HG02885 (cell line): ENCODE data around the gene MSRB3.

ENCODE experiments used
- ATAC-seq: cut with Tn5 transposase; IDR thresholded peaks from one replicate; pipeline ENCODE4 v1.9.1; 2021; ENCODE audit warnings: mild to moderate bottlenecking; ENCODE audit not compliant: unreplicated experiment, poor library complexity

Gene MSRB3

GRCh38 chr12:65278576-65279368, at the start of gene MSRB3:
TSS of gene MSRB3 (plus strand) at chr12:65278683. CDS start at chr12:65308580, 29,897 bp downstream.
- ATAC-seq = peak; percentile 75

- no peak for ATAC-seq
These were observed 49.0 kb upstream of the MSRB3 start for GRCh38 chr12:65229441-65229840.

GRCh38 chr12:65232476-65233077, 45.9 kb upstream of the MSRB3 start:
- ATAC-seq = no peak

- no peak for ATAC-seq
These were observed 41.3 kb upstream of the MSRB3 start for GRCh38 chr12:65237153-65237552.

- ATAC-seq = no peak
These were observed 39.9 kb upstream of the MSRB3 start for GRCh38 chr12:65238609-65239008.

GRCh38 chr12:65248656-65249633, 29.5 kb upstream of the MSRB3 start:
- no peak for ATAC-seq

- no peak for ATAC-seq
These were observed 26.0 kb upstream of the MSRB3 start for GRCh38 chr12:65252515-65252914.

GRCh38 chr12:65257986-65258385, 20.5 kb upstream of the MSRB3 start:
- ATAC-seq = no peak

- ATAC-seq = no peak
These were observed 19.0 kb upstream of the MSRB3 start for GRCh38 chr12:65259501-65259900.

- no peak for ATAC-seq
These were observed 14.7 kb upstream of the MSRB3 start for GRCh38 chr12:65263777-65264176.

- no peak for ATAC-seq
These were observed 12.1 kb upstream of the MSRB3 start for GRCh38 chr12:65266408-65266807.

GRCh38 chr12:65269603-65270002, 8.9 kb upstream of the MSRB3 start:
- ATAC-seq = no peak

- ATAC-seq = no peak
These were observed 3.7 kb upstream of the MSRB3 start for GRCh38 chr12:65274602-65275272.

- ATAC-seq = no peak
These were observed 2.9 kb upstream of the MSRB3 start for GRCh38 chr12:65275627-65276026.

- ATAC-seq = no peak
These were observed 1.5 kb upstream of the MSRB3 start for GRCh38 chr12:65276916-65277530.

GRCh38 chr12:65277994-65278575, 398 bp upstream of the MSRB3 start:
- ATAC-seq = no peak

GRCh38 chr12:65279369-65280112, 1.1 kb downstream of the MSRB3 start:
- peak; percentile 21 for ATAC-seq

GRCh38 chr12:65280306-65280705, 1.8 kb downstream of the MSRB3 start:
- no peak for ATAC-seq

GRCh38 chr12:65282840-65283239, 4.4 kb downstream of the MSRB3 start:
- no peak for ATAC-seq
